ENCODE data around the gene PELI1. TPM values are rescaled to one million over a fixed set of nuclear protein-coding genes. Genes with fewer than 3 reads are reported as not detected.
A peak's percentile ranks its signal among the peaks of the same experiment; 100 is the strongest.

The PELI1 gene
- total RNA-seq, 1 donor from 2014 or later, result 21.6 TPM

- Mint-ChIP-seq H3K36me3 (ENCODE audit: low read depth) (peaks cover 12% of the 10 kb centered on the region), H3K9me3 (no peaks in the 10 kb centered on the region), H3K27me3 (ENCODE audit: low read depth) (no peaks in the 10 kb centered on the region), H3K27ac (no peak overlapping the region), H3K4me1 (ENCODE audit: low read depth) (peaks cover 18% of the 10 kb centered on the region), H3K4me3 (ENCODE audit: low read depth) (no peak overlapping the region)
- no peak for DNase-seq (ENCODE audit: low spot score)
- intact Hi-C loops (cut with micrococcal nuclease), result loop anchor here (2.0 kb wide), 2 partner anchors 182 to 304 kb away; partner anchors contain the start of gene UGP2
Measured at GRCh38 chr2:64145119-64145518, 899 bp upstream of the PELI1 start.

GRCh38 chr2:64143169-64144056 lies 807 bp downstream of the PELI1 start:
- no peaks in the 10 kb centered on the region for H3K9me3 Mint-ChIP-seq
- peaks cover 23% of the 10 kb centered on the region for H3K36me3 Mint-ChIP-seq (ENCODE audit: low read depth)
- intact Hi-C loops (cut with micrococcal nuclease), result loop anchor here (1.0 to 5.0 kb wide), 11 partner anchors 9 to 1084 kb away; partner anchors contain the start of genes ACTR2, AFTPH and UGP2
- H3K27me3 Mint-ChIP-seq (ENCODE audit: low read depth), result no peaks in the 10 kb centered on the region
- H3K4me1 Mint-ChIP-seq (ENCODE audit: low read depth), result peaks cover 28% of the 10 kb centered on the region
- H3K4me3 Mint-ChIP-seq (ENCODE audit: low read depth), result peak overlapping the region; percentile 89
- DNase-seq (ENCODE audit: low spot score), result peak; percentile 37
- H3K27ac Mint-ChIP-seq, result peak overlapping the region; percentile 91

GRCh38 chr2:64142741-64143168 lies 1.5 kb downstream of the PELI1 start:
- DNase-seq (ENCODE audit: low spot score), result no peak
- Mint-ChIP-seq H3K27ac (peak overlapping the region; percentile 91), H3K27me3 (ENCODE audit: low read depth) (no peaks in the 10 kb centered on the region), H3K9me3 (no peaks in the 10 kb centered on the region), H3K4me3 (ENCODE audit: low read depth) (peak overlapping the region; percentile 89), H3K36me3 (ENCODE audit: low read depth) (peaks cover 30% of the 10 kb centered on the region), H3K4me1 (ENCODE audit: low read depth) (peaks cover 34% of the 10 kb centered on the region)
- intact Hi-C loops (cut with micrococcal nuclease), result loop anchor here (1.0 to 5.0 kb wide), 8 partner anchors 14 to 1085 kb away; partner anchors contain the start of genes ACTR2 and AFTPH

GRCh38 chr2:64141674-64142405 lies 2.4 kb downstream of the PELI1 start:
- no peak for DNase-seq (ENCODE audit: low spot score)
- Mint-ChIP-seq H3K4me3 (ENCODE audit: low read depth) (peak overlapping the region; percentile 89), H3K9me3 (no peaks in the 10 kb centered on the region), H3K4me1 (ENCODE audit: low read depth) (peaks cover 40% of the 10 kb centered on the region), H3K27ac (peak overlapping the region; percentile 66), H3K36me3 (ENCODE audit: low read depth) (peaks cover 37% of the 10 kb centered on the region), H3K27me3 (ENCODE audit: low read depth) (no peaks in the 10 kb centered on the region)
- intact Hi-C loops (cut with micrococcal nuclease), result loop anchor here (2.0 to 5.0 kb wide), 5 partner anchors 13 to 1085 kb away; partner anchors contain the start of genes ACTR2 and AFTPH

- H3K27ac Mint-ChIP-seq, result no peak overlapping the region
- peak overlapping the region; percentile 33 for H3K4me3 Mint-ChIP-seq (ENCODE audit: low read depth)
- peaks cover 45% of the 10 kb centered on the region for H3K4me1 Mint-ChIP-seq (ENCODE audit: low read depth)
- peaks cover 45% of the 10 kb centered on the region for H3K36me3 Mint-ChIP-seq (ENCODE audit: low read depth)
- intact Hi-C loops (cut with micrococcal nuclease), result loop anchor here (5.0 kb wide), 2 partner anchors 382 to 1087 kb away; partner anchors contain the start of genes ACTR2 and AFTPH
- no peak for DNase-seq (ENCODE audit: low spot score)
- H3K27me3 Mint-ChIP-seq (ENCODE audit: low read depth), result no peaks in the 10 kb centered on the region
- no peaks in the 10 kb centered on the region for H3K9me3 Mint-ChIP-seq
Measured at GRCh38 chr2:64140665-64141200, 3.5 kb downstream of the PELI1 start.

- no peak overlapping the region for H3K4me3 Mint-ChIP-seq (ENCODE audit: low read depth)
- no peak overlapping the region for H3K27ac Mint-ChIP-seq
Measured at GRCh38 chr2:64139956-64140355, 4.3 kb downstream of the PELI1 start.

GRCh38 chr2:64137996-64138395 lies 6.2 kb downstream of the PELI1 start:
- H3K27ac Mint-ChIP-seq, result peak overlapping the region; percentile 10
- intact Hi-C loops (cut with micrococcal nuclease), result no loop called here
- H3K27me3 Mint-ChIP-seq (ENCODE audit: low read depth), result no peaks in the 10 kb centered on the region
- H3K4me3 Mint-ChIP-seq (ENCODE audit: low read depth), result no peak overlapping the region
- H3K4me1 Mint-ChIP-seq (ENCODE audit: low read depth), result peaks cover 71% of the 10 kb centered on the region
- no peaks in the 10 kb centered on the region for H3K9me3 Mint-ChIP-seq
- no peak for DNase-seq (ENCODE audit: low spot score)
- peaks cover 44% of the 10 kb centered on the region for H3K36me3 Mint-ChIP-seq (ENCODE audit: low read depth)

More at GRCh38 chr2:64139956-64140355, 4.3 kb downstream of the PELI1 start:
- Mint-ChIP-seq H3K4me1 (ENCODE audit: low read depth) (peaks cover 51% of the 10 kb centered on the region), H3K9me3 (no peaks in the 10 kb centered on the region), H3K27me3 (ENCODE audit: low read depth) (no peaks in the 10 kb centered on the region), H3K36me3 (ENCODE audit: low read depth) (peaks cover 45% of the 10 kb centered on the region)
- intact Hi-C loops (cut with micrococcal nuclease), result loop anchor here (5.0 kb wide), 2 partner anchors 382 to 1087 kb away; partner anchors contain the start of genes ACTR2 and AFTPH
- no peak for DNase-seq (ENCODE audit: low spot score)

- intact Hi-C loops (cut with micrococcal nuclease), result no loop called here
- Mint-ChIP-seq H3K4me1 (ENCODE audit: low read depth) (peaks cover 74% of the 10 kb centered on the region), H3K36me3 (ENCODE audit: low read depth) (peaks cover 45% of the 10 kb centered on the region), H3K9me3 (no peaks in the 10 kb centered on the region), H3K27me3 (ENCODE audit: low read depth) (no peaks in the 10 kb centered on the region), H3K4me3 (ENCODE audit: low read depth) (no peak overlapping the region), H3K27ac (no peak overlapping the region)
- DNase-seq (ENCODE audit: low spot score), result no peak
Measured at GRCh38 chr2:64137567-64137966, 6.7 kb downstream of the PELI1 start.

GRCh38 chr2:64135421-64135820 lies 8.8 kb downstream of the PELI1 start:
- no peak for DNase-seq (ENCODE audit: low spot score)
- H3K36me3 Mint-ChIP-seq (ENCODE audit: low read depth), result peaks cover 48% of the 10 kb centered on the region
- peak overlapping the region; percentile 6 for H3K4me3 Mint-ChIP-seq (ENCODE audit: low read depth)
- peaks cover 68% of the 10 kb centered on the region for H3K4me1 Mint-ChIP-seq (ENCODE audit: low read depth)
- H3K27me3 Mint-ChIP-seq (ENCODE audit: low read depth), result no peaks in the 10 kb centered on the region
- H3K27ac Mint-ChIP-seq, result peak overlapping the region; percentile 68
- intact Hi-C loops (cut with micrococcal nuclease), result loop anchor here (2.0 kb wide), 1 partner anchor 69 kb away; no protein-coding TSS in a partner anchor
- no peaks in the 10 kb centered on the region for H3K9me3 Mint-ChIP-seq

GRCh38 chr2:64134813-64135212 lies 9.4 kb downstream of the PELI1 start:
- peaks cover 46% of the 10 kb centered on the region for H3K36me3 Mint-ChIP-seq (ENCODE audit: low read depth)
- H3K27ac Mint-ChIP-seq, result peak overlapping the region; percentile 68
- H3K27me3 Mint-ChIP-seq (ENCODE audit: low read depth), result no peaks in the 10 kb centered on the region
- DNase-seq (ENCODE audit: low spot score), result no peak
- peak overlapping the region; percentile 6 for H3K4me3 Mint-ChIP-seq (ENCODE audit: low read depth)
- intact Hi-C loops (cut with micrococcal nuclease), result loop anchor here (1.0 to 2.0 kb wide), 3 partner anchors 9 to 70 kb away; partner anchors contain the start of gene PELI1
- peaks cover 68% of the 10 kb centered on the region for H3K4me1 Mint-ChIP-seq (ENCODE audit: low read depth)
- H3K9me3 Mint-ChIP-seq, result no peaks in the 10 kb centered on the region

- intact Hi-C loops (cut with micrococcal nuclease), result loop anchor here (1.0 to 2.0 kb wide), 8 partner anchors 10 to 192 kb away; partner anchors contain the start of gene PELI1
- Mint-ChIP-seq H3K4me1 (ENCODE audit: low read depth) (peaks cover 69% of the 10 kb centered on the region), H3K27ac (peak overlapping the region; percentile 68), H3K4me3 (ENCODE audit: low read depth) (peak overlapping the region; percentile 26), H3K27me3 (ENCODE audit: low read depth) (no peaks in the 10 kb centered on the region), H3K36me3 (ENCODE audit: low read depth) (peaks cover 45% of the 10 kb centered on the region), H3K9me3 (no peaks in the 10 kb centered on the region)
- no peak for DNase-seq (ENCODE audit: low spot score)
Measured at GRCh38 chr2:64133828-64134227, 10.4 kb downstream of the PELI1 start.

GRCh38 chr2:64133354-64133753 lies 10.9 kb downstream of the PELI1 start:
- Mint-ChIP-seq H3K27me3 (ENCODE audit: low read depth) (no peaks in the 10 kb centered on the region), H3K27ac (peak overlapping the region; percentile 68), H3K4me1 (ENCODE audit: low read depth) (peaks cover 71% of the 10 kb centered on the region), H3K36me3 (ENCODE audit: low read depth) (peaks cover 45% of the 10 kb centered on the region), H3K4me3 (ENCODE audit: low read depth) (no peak overlapping the region), H3K9me3 (no peaks in the 10 kb centered on the region)
- DNase-seq (ENCODE audit: low spot score), result no peak
- intact Hi-C loops (cut with micrococcal nuclease), result loop anchor here (1.0 kb wide), 5 partner anchors 19 to 193 kb away; no protein-coding TSS in a partner anchor

All from activated T-helper 2 cell treated with anti-CD3 and anti-CD28 coated beads, Interferon-gamma antibody, Interleukin-2, Interleukin-4, amounts not matched to agents 10 μg/mL and 5 μg/mL and 100 μg/mL, durations not matched to agents 14 hours and 24 hours and 36 hours (primary cell).